Measurements from ENCODE around the gene CPA2.
"Not testable (repeated sequence)": the region's sequence is repeated elsewhere in the genome, so short reads cannot be mapped to it uniquely, and the experiment has no call there.

Gene CPA2

GRCh38 chr7:130248842-130249241, 17.8 kb upstream of the CPA2 start:
- not testable (repeated sequence) for H3K27ac ChIP-seq (ENCODE audit: insufficient read depth, low read length, poor library complexity, severe bottlenecking); H3K4me1 ChIP-seq (ENCODE audit: control insufficient read depth, insufficient read depth, low read length, poor library complexity, severe bottlenecking); H3K4me3 ChIP-seq (ENCODE audit: insufficient read depth, low read depth, low read length, poor library complexity, severe bottlenecking); H3K36me3 ChIP-seq (ENCODE audit: control insufficient read depth, insufficient read depth, low read length); H3K9me3 ChIP-seq (ENCODE audit: control insufficient read depth, low read length); H3K27me3 ChIP-seq (replicated peaks; ENCODE audit: control insufficient read depth, insufficient read depth, low read length, poor library complexity, severe bottlenecking); DNase-seq

- not testable (repeated sequence) for H3K9me3 ChIP-seq (ENCODE audit: control insufficient read depth, low read length); DNase-seq; H3K27ac ChIP-seq (ENCODE audit: insufficient read depth, low read length, poor library complexity, severe bottlenecking); H3K4me1 ChIP-seq (ENCODE audit: control insufficient read depth, insufficient read depth, low read length, poor library complexity, severe bottlenecking); H3K4me3 ChIP-seq (ENCODE audit: insufficient read depth, low read depth, low read length, poor library complexity, severe bottlenecking); H3K27me3 ChIP-seq (replicated peaks; ENCODE audit: control insufficient read depth, insufficient read depth, low read length, poor library complexity, severe bottlenecking); H3K36me3 ChIP-seq (ENCODE audit: control insufficient read depth, insufficient read depth, low read length)
Observed at GRCh38 chr7:130249626-130250025, 17.0 kb upstream of the CPA2 start.

GRCh38 chr7:130254555-130254954, 12.1 kb upstream of the CPA2 start:
- Histone ChIP-seq H3K27me3 (replicated peaks; ENCODE audit: control insufficient read depth, insufficient read depth, low read length, poor library complexity, severe bottlenecking) (no peaks in the 10 kb centered on the region), H3K4me1 (ENCODE audit: control insufficient read depth, insufficient read depth, low read length, poor library complexity, severe bottlenecking) (no peaks in the 10 kb centered on the region), H3K4me3 (ENCODE audit: insufficient read depth, low read depth, low read length, poor library complexity, severe bottlenecking) (no peak overlapping the region), H3K27ac (ENCODE audit: insufficient read depth, low read length, poor library complexity, severe bottlenecking) (no peak overlapping the region), H3K36me3 (ENCODE audit: control insufficient read depth, insufficient read depth, low read length) (no peaks in the 10 kb centered on the region), H3K9me3 (ENCODE audit: control insufficient read depth, low read length) (no peaks in the 10 kb centered on the region)
- DNase-seq, result no peak

GRCh38 chr7:130256704-130257103, 10.0 kb upstream of the CPA2 start:
- no peak for DNase-seq
- Histone ChIP-seq H3K4me3 (ENCODE audit: insufficient read depth, low read depth, low read length, poor library complexity, severe bottlenecking) (no peak overlapping the region), H3K27me3 (replicated peaks; ENCODE audit: control insufficient read depth, insufficient read depth, low read length, poor library complexity, severe bottlenecking) (no peaks in the 10 kb centered on the region), H3K4me1 (ENCODE audit: control insufficient read depth, insufficient read depth, low read length, poor library complexity, severe bottlenecking) (no peaks in the 10 kb centered on the region), H3K9me3 (ENCODE audit: control insufficient read depth, low read length) (no peaks in the 10 kb centered on the region), H3K27ac (ENCODE audit: insufficient read depth, low read length, poor library complexity, severe bottlenecking) (no peak overlapping the region), H3K36me3 (ENCODE audit: control insufficient read depth, insufficient read depth, low read length) (no peaks in the 10 kb centered on the region)

- Histone ChIP-seq H3K4me1 (ENCODE audit: control insufficient read depth, insufficient read depth, low read length, poor library complexity, severe bottlenecking) (no peaks in the 10 kb centered on the region), H3K27ac (ENCODE audit: insufficient read depth, low read length, poor library complexity, severe bottlenecking) (no peak overlapping the region), H3K36me3 (ENCODE audit: control insufficient read depth, insufficient read depth, low read length) (no peaks in the 10 kb centered on the region), H3K27me3 (replicated peaks; ENCODE audit: control insufficient read depth, insufficient read depth, low read length, poor library complexity, severe bottlenecking) (peaks cover 4% of the 10 kb centered on the region), H3K9me3 (ENCODE audit: control insufficient read depth, low read length) (no peaks in the 10 kb centered on the region), H3K4me3 (ENCODE audit: insufficient read depth, low read depth, low read length, poor library complexity, severe bottlenecking) (no peak overlapping the region)
- no peak for DNase-seq
Observed at GRCh38 chr7:130258494-130259078, 8.1 kb upstream of the CPA2 start.

GRCh38 chr7:130262448-130262847, 4.2 kb upstream of the CPA2 start:
- no peak for DNase-seq
- Histone ChIP-seq H3K9me3 (ENCODE audit: control insufficient read depth, low read length) (no peaks in the 10 kb centered on the region), H3K4me3 (ENCODE audit: insufficient read depth, low read depth, low read length, poor library complexity, severe bottlenecking) (no peak overlapping the region), H3K27me3 (replicated peaks; ENCODE audit: control insufficient read depth, insufficient read depth, low read length, poor library complexity, severe bottlenecking) (peaks cover 4% of the 10 kb centered on the region), H3K36me3 (ENCODE audit: control insufficient read depth, insufficient read depth, low read length) (no peaks in the 10 kb centered on the region), H3K4me1 (ENCODE audit: control insufficient read depth, insufficient read depth, low read length, poor library complexity, severe bottlenecking) (no peaks in the 10 kb centered on the region), H3K27ac (ENCODE audit: insufficient read depth, low read length, poor library complexity, severe bottlenecking) (no peak overlapping the region)

- no peaks in the 10 kb centered on the region for H3K9me3 ChIP-seq (ENCODE audit: control insufficient read depth, low read length)
Observed at GRCh38 chr7:130263130-130263529, 3.5 kb upstream of the CPA2 start.

GRCh38 chr7:130266961-130267321, 278 bp downstream of the CPA2 start:
- no peak overlapping the region for H3K27ac ChIP-seq (ENCODE audit: insufficient read depth, low read length, poor library complexity, severe bottlenecking)
- peaks cover 4% of the 10 kb centered on the region for H3K27me3 ChIP-seq (replicated peaks; ENCODE audit: control insufficient read depth, insufficient read depth, low read length, poor library complexity, severe bottlenecking)
- H3K36me3 ChIP-seq (ENCODE audit: control insufficient read depth, insufficient read depth, low read length), result no peaks in the 10 kb centered on the region
- no peak overlapping the region for H3K4me3 ChIP-seq (ENCODE audit: insufficient read depth, low read depth, low read length, poor library complexity, severe bottlenecking)
- no peaks in the 10 kb centered on the region for H3K4me1 ChIP-seq (ENCODE audit: control insufficient read depth, insufficient read depth, low read length, poor library complexity, severe bottlenecking)
- DNase-seq, result no peak
- H3K9me3 ChIP-seq (ENCODE audit: control insufficient read depth, low read length), result no peaks in the 10 kb centered on the region

More at GRCh38 chr7:130263130-130263529, 3.5 kb upstream of the CPA2 start:
- no peaks in the 10 kb centered on the region for H3K4me1 ChIP-seq (ENCODE audit: control insufficient read depth, insufficient read depth, low read length, poor library complexity, severe bottlenecking)
- H3K36me3 ChIP-seq (ENCODE audit: control insufficient read depth, insufficient read depth, low read length), result no peaks in the 10 kb centered on the region
- H3K4me3 ChIP-seq (ENCODE audit: insufficient read depth, low read depth, low read length, poor library complexity, severe bottlenecking), result no peak overlapping the region
- DNase-seq, result no peak
- peaks cover 4% of the 10 kb centered on the region for H3K27me3 ChIP-seq (replicated peaks; ENCODE audit: control insufficient read depth, insufficient read depth, low read length, poor library complexity, severe bottlenecking)
- H3K27ac ChIP-seq (ENCODE audit: insufficient read depth, low read length, poor library complexity, severe bottlenecking), result no peak overlapping the region

- H3K4me1 ChIP-seq (ENCODE audit: control insufficient read depth, insufficient read depth, low read length, poor library complexity, severe bottlenecking), result no peaks in the 10 kb centered on the region
- no peak overlapping the region for H3K27ac ChIP-seq (ENCODE audit: insufficient read depth, low read length, poor library complexity, severe bottlenecking)
- H3K36me3 ChIP-seq (ENCODE audit: control insufficient read depth, insufficient read depth, low read length), result no peaks in the 10 kb centered on the region
- no peaks in the 10 kb centered on the region for H3K9me3 ChIP-seq (ENCODE audit: control insufficient read depth, low read length)
- H3K27me3 ChIP-seq (replicated peaks; ENCODE audit: control insufficient read depth, insufficient read depth, low read length, poor library complexity, severe bottlenecking), result no peaks in the 10 kb centered on the region
- DNase-seq, result no peak
- H3K4me3 ChIP-seq (ENCODE audit: insufficient read depth, low read depth, low read length, poor library complexity, severe bottlenecking), result no peak overlapping the region
Observed at GRCh38 chr7:130268463-130269317, 2.0 kb downstream of the CPA2 start.

GRCh38 chr7:130269318-130269694, 2.6 kb downstream of the CPA2 start:
- no peak overlapping the region for H3K4me3 ChIP-seq (ENCODE audit: insufficient read depth, low read depth, low read length, poor library complexity, severe bottlenecking)
- no peak overlapping the region for H3K27ac ChIP-seq (ENCODE audit: insufficient read depth, low read length, poor library complexity, severe bottlenecking)
- H3K36me3 ChIP-seq (ENCODE audit: control insufficient read depth, insufficient read depth, low read length), result no peaks in the 10 kb centered on the region
- no peaks in the 10 kb centered on the region for H3K4me1 ChIP-seq (ENCODE audit: control insufficient read depth, insufficient read depth, low read length, poor library complexity, severe bottlenecking)
- no peaks in the 10 kb centered on the region for H3K9me3 ChIP-seq (ENCODE audit: control insufficient read depth, low read length)
- no peaks in the 10 kb centered on the region for H3K27me3 ChIP-seq (replicated peaks; ENCODE audit: control insufficient read depth, insufficient read depth, low read length, poor library complexity, severe bottlenecking)
- DNase-seq, result no peak

All from effector memory CD4-positive, alpha-beta T cell (primary cell).